OCI-LY7 (cell line): Measurements from ENCODE around the gene WDR7. TPM values are rescaled to one million over a fixed set of nuclear protein-coding genes. Genes with fewer than 3 reads are reported as not detected.
A peak's percentile ranks its signal among the peaks of the same experiment; 100 is the strongest.

Experiments used
- BruUV-seq: library from RNA; stranded (reverse); fragments of 400-500 nt; replicated peaks from 2 replicates; lab custom pipeline; 2021; lab: Mats Ljungman, UMichigan
- CTCF ChIA-PET: fragments of 300-600 bp; sonication (Branson Sonifier 250); formaldehyde crosslinking; loops from one replicate; lab custom pipeline; 2022; ENCODE audit warnings: antibody characterized with exemption; ENCODE audit not compliant: unreplicated experiment; lab: Charles Lee
- POLR2A ChIA-PET: fragments of 300-600 bp; sonication (Branson Sonifier 250); formaldehyde crosslinking; loops from one replicate; lab custom pipeline; 2022; ENCODE audit warnings: antibody characterized with exemption; lab: Charles Lee
- DNase-seq: peaks from one replicate; pipeline ENCODE4 v3.0.0-alpha.2; 2015; ENCODE audit warnings: low spot score
- H2AFZ ChIP-seq: fragments of 200-600 bp; sonication (generic), shearing (Covaris generic); 2 replicates; pipeline ENCODE4 v1.6.1; 2014; ENCODE audit warnings: mild to moderate bottlenecking, antibody characterized with exemption, low read length, moderate library complexity
- H3K27ac ChIP-seq: fragments of 200-600 bp; sonication (generic); 2 replicates; pipeline ENCODE4 v1.5.1; 2014; ENCODE audit warnings: mixed run types, low read depth, mild to moderate bottlenecking, moderate library complexity, low read length, inconsistent platforms; ENCODE audit not compliant: poor library complexity, severe bottlenecking
- H3K36me3 ChIP-seq: fragments of 200-600 bp; sonication (generic); 2 replicates; pipeline ENCODE4 v1.6.1; 2014; ENCODE audit warnings: mild to moderate bottlenecking, antibody characterized with exemption, low read length, moderate library complexity, mixed read lengths; ENCODE audit not compliant: insufficient read depth
- H3K4me1 ChIP-seq: fragments of 200-600 bp; sonication (generic); 2 replicates; pipeline ENCODE4 v1.5.1; 2014; ENCODE audit warnings: mild to moderate bottlenecking, low read length; ENCODE audit not compliant: insufficient read depth, poor library complexity, severe bottlenecking
- H3K4me2 ChIP-seq: fragments of 200-600 bp; sonication (generic); 2 replicates; pipeline ENCODE4 v1.6.1; 2014; ENCODE audit warnings: mild to moderate bottlenecking, low read length
- H3K4me3 ChIP-seq: fragments of 200-600 bp; sonication (generic); 2 replicates; pipeline ENCODE4 v1.5.1; 2014; ENCODE audit warnings: mild to moderate bottlenecking, low read depth, low read length; ENCODE audit not compliant: poor library complexity, severe bottlenecking
- H3K79me2 ChIP-seq: fragments of 200-600 bp; sonication (generic); 2 replicates; pipeline ENCODE4 v1.6.1; 2016; ENCODE audit warnings: low read depth, mild to moderate bottlenecking, low read length, moderate library complexity, mixed read lengths; ENCODE audit not compliant: insufficient read depth
- H3K9me2 ChIP-seq: fragments of 200-600 bp; sonication (generic); 2 replicates; pipeline ENCODE4 v1.6.1; 2016; ENCODE audit warnings: mild to moderate bottlenecking, low read length, mixed read lengths; ENCODE audit not compliant: insufficient read depth
- H3K9me3 ChIP-seq: fragments of 200-600 bp; sonication (generic); 2 replicates; pipeline ENCODE4 v1.6.1; 2014; ENCODE audit warnings: mild to moderate bottlenecking, mixed run types, low read length, mixed read lengths
- H4K20me1 ChIP-seq: fragments of 200-600 bp; sonication (generic); 2 replicates; pipeline ENCODE4 v1.6.1; 2014; ENCODE audit warnings: mild to moderate bottlenecking, antibody characterized with exemption, low read length, moderate library complexity, mixed read lengths; ENCODE audit not compliant: insufficient read depth
- CTCF ChIP-seq: fragments of 200-600 bp; sonication (generic); conservative IDR thresholded peaks from 2 replicates; pipeline ENCODE4 v1.5.1; 2014; ENCODE audit warnings: mild to moderate bottlenecking, antibody characterized with exemption, low read length, moderate library complexity, mixed read lengths
- EZH2phosphoT487 ChIP-seq: fragments of 200-600 bp; sonication (generic); IDR thresholded peaks from 2 replicates; pipeline ENCODE4 v1.6.1; 2018; ENCODE audit warnings: low read depth, borderline replicate concordance, mild to moderate bottlenecking, mixed run types, antibody characterized with exemption, low read length, moderate library complexity, mixed read lengths
- intact Hi-C: fragments of 100-400 bp; cut with micrococcal nuclease; formaldehyde crosslinking; loops from one replicate; pipeline ENCODE4 v1.10.0; 2022; ENCODE audit not compliant: unreplicated experiment
- total RNA-seq, 2 experiments: library from RNA; depleted of rRNA in 1 of 2; stranded (reverse); fragments of >200 nt in 1 of 2; shearing (Covaris generic) in 1 of 2; gene quantifications; 2 replicates each; pipeline ENCODE4 v1.2.3, GENCODE V29; 2014 to 2022

The WDR7 gene
- total RNA-seq, 2 experiments from 2014 or later: 13.2 to 17.1 TPM

GRCh38 chr18:56851774-56852173, 200.6 kb downstream of the WDR7 start:
- Histone ChIP-seq H3K79me2 (no peaks in the 10 kb centered on the region), H4K20me1 (no peaks in the 10 kb centered on the region), H3K4me3 (no peak overlapping the region), H3K4me1 (peaks cover 9% of the 10 kb centered on the region), H3K9me2 (no peaks in the 10 kb centered on the region), H3K9me3 (no peaks in the 10 kb centered on the region), H3K27ac (no peak overlapping the region), H2AFZ (no peak overlapping the region), H3K4me2 (peak overlapping the region; percentile 29; the same call in 1 of the 2 replicates), H3K36me3 (no peaks in the 10 kb centered on the region)
- TF ChIP-seq CTCF (no peak), EZH2phosphoT487 (no peak)
- BruUV-seq: no TSS peak
- ChIA-PET POLR2A (interaction anchor here (0.6 kb wide), 2 partner anchors 12 to 87 kb away, joined by 3 to 4 read pairs; no protein-coding TSS in a partner anchor), CTCF (no interaction called here)
- intact Hi-C loops: no loop called here
- peak; percentile 36 for DNase-seq

- H3K4me1 ChIP-seq: peaks cover 9% of the 10 kb centered on the region
- no peak overlapping the region for H3K4me2 ChIP-seq
- H3K36me3 ChIP-seq: no peaks in the 10 kb centered on the region
- H3K4me3 ChIP-seq: no peak overlapping the region
- intact Hi-C loops: no loop called here
- H3K9me2 ChIP-seq: no peaks in the 10 kb centered on the region
- H4K20me1 ChIP-seq: no peaks in the 10 kb centered on the region
- TF ChIP-seq CTCF (no peak), EZH2phosphoT487 (no peak)
- BruUV-seq: no TSS peak
- ChIA-PET CTCF (no interaction called here), POLR2A (no interaction called here)
- H3K79me2 ChIP-seq: no peaks in the 10 kb centered on the region
- H2AFZ ChIP-seq: no peak overlapping the region
- no peaks in the 10 kb centered on the region for H3K9me3 ChIP-seq
- DNase-seq: no peak
- no peak overlapping the region for H3K27ac ChIP-seq
These were observed 202.8 kb downstream of the WDR7 start for GRCh38 chr18:56853961-56854360.

GRCh38 chr18:56861244-56861643, 210.1 kb downstream of the WDR7 start:
- H3K4me2 ChIP-seq: no peak overlapping the region
- ChIA-PET POLR2A (no interaction called here), CTCF (no interaction called here)
- no peaks in the 10 kb centered on the region for H3K36me3 ChIP-seq
- no peaks in the 10 kb centered on the region for H3K9me2 ChIP-seq
- no peak for TF ChIP-seq CTCF
- DNase-seq: no peak
- intact Hi-C loops: no loop called here
- H3K79me2 ChIP-seq: no peaks in the 10 kb centered on the region
- no TSS peak for BruUV-seq
- no peak overlapping the region for H3K27ac ChIP-seq
- no peaks in the 10 kb centered on the region for H3K9me3 ChIP-seq
- no peaks in the 10 kb centered on the region for H3K4me1 ChIP-seq
- no peaks in the 10 kb centered on the region for H4K20me1 ChIP-seq
- H3K4me3 ChIP-seq: no peak overlapping the region
- no peak overlapping the region for H2AFZ ChIP-seq
